K562 (cell line): ENCODE measurements around the gene FAM167B. TPM values are rescaled to one million over a fixed set of nuclear protein-coding genes. Genes with fewer than 3 reads are reported as not detected.
A peak's percentile ranks its signal among the peaks of the same experiment; 100 is the strongest.

Experiments used
- HDAC1 ChIP-seq, 2 experiments: fragments of 450-650 bp; IDR thresholded peaks; 2 replicates each; pipeline ENCODE4 v1.6.1; 2016 to 2017; ENCODE audit warnings: inconsistent platforms in 1 of 2, mild to moderate bottlenecking in 1 of 2, moderate library complexity in 1 of 2
- HDAC6 ChIP-seq: IDR thresholded peaks from 2 replicates; pipeline ENCODE4 v1.6.1; 2012; ENCODE audit warnings: low read depth, mild to moderate bottlenecking, control low read depth, inconsistent platforms, low read length, moderate library complexity
- KAT7 ChIP-seq: sonication (generic); formaldehyde crosslinking; IDR thresholded peaks from 2 replicates; pipeline ENCODE4 v1.8.0; 2022; ENCODE audit warnings: missing genetic modification reagents, mild to moderate bottlenecking, borderline replicate concordance
- RERE ChIP-seq: sonication (generic); formaldehyde crosslinking; IDR thresholded peaks from 2 replicates; pipeline ENCODE4 v1.8.0; 2023; ENCODE audit warnings: missing genetic modification reagents, mild to moderate bottlenecking, borderline replicate concordance
- REST ChIP-seq, 2 experiments: fragments of 450-650 bp; formaldehyde crosslinking in 1 of 2; IDR thresholded peaks; 2 replicates each; pipeline versions ENCODE4 v1.4.0 to v1.6.1; 2014 to 2020; ENCODE audit warnings: mild to moderate bottlenecking in 2 of 2, borderline replicate concordance in 1 of 2, low read depth in 1 of 2
- TCF15 ChIP-seq: fragments of 250-450 bp; sonication (Bioruptor Pico); IDR thresholded peaks from 2 replicates; pipeline ENCODE4 v1.8.0; 2022; ENCODE audit warnings: moderate library complexity, mild to moderate bottlenecking, inconsistent platforms
- ZNF507 ChIP-seq: conservative IDR thresholded peaks from 2 replicates; pipeline ENCODE4 v1.6.1; 2017; ENCODE audit warnings: missing genetic modification characterization, missing compliant biosample characterization
- ZNF512 ChIP-seq: IDR thresholded peaks from 2 replicates; pipeline ENCODE4 v1.6.1; 2016; ENCODE audit warnings: missing genetic modification characterization, missing compliant biosample characterization
- ZNF75A ChIP-seq: fragments of 450-650 bp; formaldehyde crosslinking; IDR thresholded peaks from 2 replicates; pipeline ENCODE4 v1.4.0; 2020; ENCODE audit warnings: mild to moderate bottlenecking
- polyA plus RNA-seq, 8 experiments: library from polyadenylated mRNA; depleted of rRNA in 4 of 8; stranded (reverse) in 5 of 8; unstranded in 3 of 8; fragments of >200 nt; fragmentation: Nextera tagmentation in 2 of 8; fragmentation: Illumina TruSeq in 1 of 8; extraction: Ambion mirVana in 2 of 8; extraction: Trizol in 1 of 8; gene quantifications; 2 replicates each; pipeline versions ENCODE4 v1.2.1 to v1.2.3, GENCODE V29; 2011 to 2014; ENCODE audit warnings: inconsistent platforms in 1 of 8, missing spikeins in 1 of 8
- total RNA-seq, 7 experiments: library from RNA; depleted of rRNA in 6 of 7; stranded (reverse); fragments of >200 nt in 6 of 7; fragmentation: Illumina TruSeq in 2 of 7; extraction: Trizol in 2 of 7; gene quantifications; 2 replicates each; pipeline versions ENCODE4 v1.2.1 to v1.2.3, GENCODE V29; 2011 to 2021; ENCODE audit warnings: low replicate concordance in 1 of 7

Gene FAM167B
- total and polyA plus RNA-seq, 9 of the 15 experiments (the other 6 are each of a cell fraction or from before 2014, with no cell fraction given): not detected

GRCh38 chr1:32242341-32242851, 4.6 kb upstream of the FAM167B start (continued):
- peak; percentile 18; the same call in 1 of the 2 replicates for TF ChIP-seq REST (IDR thresholded peaks at IDR 0.05; ENCODE audit: borderline replicate concordance)
- TF ChIP-seq REST (CRISPR knock-in tag; IDR thresholded peaks at IDR 0.05; ENCODE audit: low read depth): no peak
- peak; percentile 86 for TF ChIP-seq ZNF512 (tag)
- TF ChIP-seq HDAC6: no peak
- no peak for TF ChIP-seq ZNF507
- no peak for TF ChIP-seq KAT7 (CRISPR knock-in tag)
- TF ChIP-seq TCF15 (CRISPR knock-in tag): no peak
- peak in 1 of 2 experiments; percentile 45; a peak in 2 of 4 replicates for TF ChIP-seq HDAC1 (IDR thresholded peaks at IDR 0.05)
- no peak for TF ChIP-seq ZNF75A
- no peak for TF ChIP-seq RERE (CRISPR knock-in tag)
